GM19397 (cell line): Measurements from ENCODE around the gene GRAMD1A.
"Not testable (repeated sequence)": the region's sequence is repeated elsewhere in the genome, so short reads cannot be mapped to it uniquely, and the experiment has no call there.

Experiments
- ATAC-seq: cut with Tn5 transposase; IDR thresholded peaks from one replicate; pipeline ENCODE4 v1.9.1; 2021; ENCODE audit warnings: mild to moderate bottlenecking, moderate library complexity; ENCODE audit not compliant: unreplicated experiment

GRAMD1A gene

DNA sequence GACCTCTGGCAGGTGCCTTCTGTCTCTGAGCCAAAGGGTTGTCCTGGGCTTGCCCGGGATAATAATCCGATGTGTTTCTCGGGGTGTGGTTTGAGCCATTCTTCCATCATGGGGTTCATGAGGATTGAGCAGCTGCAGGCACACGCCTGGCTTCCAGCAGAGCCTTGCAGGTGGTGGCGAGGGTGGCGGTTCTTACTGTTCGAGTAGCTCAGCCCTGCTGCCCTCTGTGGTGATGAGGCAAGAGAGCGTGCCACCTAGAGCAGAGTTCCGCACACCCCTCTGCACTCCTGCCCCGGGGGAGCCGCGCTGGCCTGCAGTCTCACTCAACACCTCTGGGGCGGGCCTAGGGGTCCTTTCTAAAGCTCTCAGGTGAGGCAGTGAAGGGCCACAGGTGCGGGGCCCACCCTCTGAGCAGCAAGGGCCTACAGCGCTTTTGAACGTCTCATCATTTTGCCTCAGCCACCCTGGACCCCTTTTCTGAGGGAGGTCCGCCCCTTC is 33.9 kb downstream of the GRAMD1A start:
- no peak for ATAC-seq

DNA sequence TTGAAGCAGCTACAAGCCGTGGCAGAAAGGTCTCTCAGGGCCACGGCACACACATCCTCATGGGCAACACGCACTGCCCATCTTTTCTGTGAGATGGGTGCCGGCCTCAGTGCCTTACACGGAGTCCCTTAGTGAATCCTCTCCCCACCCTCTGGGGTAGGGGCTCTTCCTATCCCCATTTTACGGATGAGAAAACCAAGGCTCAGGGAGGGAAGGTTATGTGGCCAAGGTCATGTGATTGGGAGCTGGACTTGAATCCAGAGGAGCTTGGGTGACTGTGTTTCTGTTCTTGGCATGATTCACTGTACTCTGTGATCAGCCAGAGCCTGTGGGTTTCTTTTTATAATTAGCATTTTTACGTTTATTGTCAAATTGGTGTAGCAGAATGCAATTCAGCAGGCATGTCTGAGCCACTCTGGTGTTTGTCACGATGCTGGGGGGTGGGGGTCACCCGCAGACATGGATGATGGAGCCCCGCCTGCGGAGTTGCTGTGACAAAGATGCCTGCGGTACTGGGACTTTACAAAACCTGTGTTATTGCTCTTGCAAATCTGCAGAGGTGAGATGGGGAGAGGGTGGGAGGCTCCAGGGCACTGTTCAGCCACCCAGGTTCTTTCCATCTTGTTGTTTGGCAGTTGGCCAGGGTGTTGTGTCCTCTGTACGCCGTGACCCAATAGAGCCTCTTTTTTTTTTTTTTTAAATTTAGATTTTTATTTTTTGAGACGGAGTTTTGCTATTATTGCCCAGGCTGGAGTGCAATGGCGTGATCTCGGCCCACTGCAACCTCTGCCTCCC is 34.7 kb downstream of the GRAMD1A start:
- ATAC-seq: no peak

- no peak for ATAC-seq
These were observed 37.8 kb downstream of the GRAMD1A start for GRCh38 chr19:35037716-35038622.

- no peak for ATAC-seq
These were observed 38.7 kb downstream of the GRAMD1A start for GRCh38 chr19:35038623-35039512.

- ATAC-seq: no peak
These were observed 40.0 kb downstream of the GRAMD1A start for GRCh38 chr19:35039881-35040825.

- no peak for ATAC-seq
These were observed 40.9 kb downstream of the GRAMD1A start for GRCh38 chr19:35040826-35041547.

- ATAC-seq: no peak
These were observed 41.5 kb downstream of the GRAMD1A start, which contains the start of gene HPN for GRCh38 chr19:35041548-35042055. Gene HPN, plus strand, starts transcription at chr19:35041721. Its CDS starts 786 bp downstream, at chr19:35042507.

- ATAC-seq: no peak
These were observed 42.1 kb downstream of the GRAMD1A start for GRCh38 chr19:35042056-35042730.

- no peak for ATAC-seq
These were observed 43.0 kb downstream of the GRAMD1A start for GRCh38 chr19:35042954-35043604.

DNA sequence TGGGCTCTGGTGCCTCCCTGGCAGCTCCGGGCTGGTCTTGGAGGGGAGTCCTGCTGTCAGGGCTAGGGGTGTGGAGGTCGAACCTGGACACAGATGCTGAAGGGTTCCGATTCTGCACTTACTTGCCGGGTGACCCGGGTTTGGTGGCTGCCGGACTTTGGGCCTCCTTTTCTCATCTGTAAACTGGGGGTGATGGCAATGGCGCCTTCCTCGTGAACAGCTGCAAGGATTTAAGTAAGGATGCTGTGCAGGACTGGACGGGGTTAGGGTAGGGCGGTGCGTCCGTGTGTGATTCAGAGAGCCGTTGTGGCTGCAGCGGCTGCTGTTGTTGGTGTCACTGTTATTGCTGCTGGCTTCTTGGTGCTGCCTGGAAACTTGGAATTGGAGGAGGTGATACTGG is 43.8 kb downstream of the GRAMD1A start:
- no peak for ATAC-seq

DNA sequence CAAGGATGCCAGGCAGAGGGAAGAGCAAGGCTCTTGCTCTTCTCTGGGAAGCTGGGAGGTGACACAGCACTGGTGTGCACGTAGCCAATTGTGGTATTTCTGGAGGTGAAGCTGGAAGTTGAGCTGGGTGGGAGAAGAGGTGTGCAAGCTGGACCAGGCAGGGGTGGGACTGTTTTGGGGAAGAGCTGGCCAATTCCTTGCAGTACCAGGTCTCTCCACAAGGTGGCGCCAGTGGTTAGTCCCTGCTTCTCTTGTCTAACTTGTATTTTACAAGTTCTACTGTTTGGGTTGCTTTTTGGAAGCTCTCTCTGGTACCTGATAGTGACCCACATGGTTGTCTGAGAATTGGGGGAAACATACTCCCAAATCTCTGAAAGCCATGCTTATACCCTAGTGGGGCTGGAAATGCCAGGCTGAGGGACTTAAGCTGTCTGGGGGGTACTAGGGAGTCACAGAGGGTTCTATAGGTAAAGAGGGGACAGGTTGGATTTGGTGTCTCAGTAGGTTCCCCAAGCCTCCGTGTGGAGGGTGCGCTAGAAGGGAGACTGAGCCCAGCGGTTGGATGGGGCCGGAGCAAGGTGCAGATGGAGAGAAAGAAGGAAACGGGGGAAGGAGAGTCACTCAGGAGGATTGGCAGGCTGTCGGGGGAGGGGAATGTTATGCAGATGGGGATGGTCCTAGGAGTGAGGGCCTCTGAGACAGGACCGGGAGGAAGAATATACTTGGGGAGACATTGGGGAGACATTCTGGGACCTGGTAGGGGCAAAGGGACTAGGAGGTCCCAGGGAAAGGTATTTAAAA is 44.4 kb downstream of the GRAMD1A start:
- no peak for ATAC-seq

DNA sequence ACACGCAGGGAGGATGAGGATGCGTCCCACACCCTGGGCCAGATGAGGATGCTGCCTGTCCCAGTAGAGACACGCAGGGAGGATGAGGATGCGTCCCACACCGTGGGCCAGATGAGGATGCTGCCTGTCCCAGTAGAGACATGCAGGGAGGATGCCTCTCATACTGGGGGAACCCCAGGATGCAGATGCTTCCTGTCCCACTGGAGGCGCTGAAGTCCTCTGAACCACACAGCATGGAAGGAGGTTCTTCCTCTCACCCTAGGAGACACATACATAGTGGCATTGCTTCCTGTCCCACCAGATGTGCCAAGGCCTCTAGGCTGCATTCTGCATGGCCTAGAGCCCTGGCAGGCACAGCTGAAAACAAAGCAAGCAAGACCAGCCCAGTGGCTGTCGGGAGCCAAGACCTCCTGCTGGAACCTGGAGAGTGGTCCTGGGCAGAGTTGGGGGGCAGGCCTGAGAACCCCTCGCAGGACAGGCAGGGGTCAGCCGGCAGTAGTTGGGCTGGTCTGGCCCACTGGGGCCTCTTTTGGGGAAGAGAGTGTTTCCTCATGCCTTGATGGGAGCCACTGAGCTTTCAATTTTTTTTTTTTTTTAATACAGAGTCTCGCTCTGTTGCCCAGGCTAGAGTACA is 45.7 kb downstream of the GRAMD1A start:
- peak; percentile 63 for ATAC-seq

GRCh38 chr19:35046461-35046860 is 46.3 kb downstream of the GRAMD1A start:
- no peak for ATAC-seq

GRCh38 chr19:35048911-35049411 is 48.8 kb downstream of the GRAMD1A start:
- ATAC-seq: no peak

DNA sequence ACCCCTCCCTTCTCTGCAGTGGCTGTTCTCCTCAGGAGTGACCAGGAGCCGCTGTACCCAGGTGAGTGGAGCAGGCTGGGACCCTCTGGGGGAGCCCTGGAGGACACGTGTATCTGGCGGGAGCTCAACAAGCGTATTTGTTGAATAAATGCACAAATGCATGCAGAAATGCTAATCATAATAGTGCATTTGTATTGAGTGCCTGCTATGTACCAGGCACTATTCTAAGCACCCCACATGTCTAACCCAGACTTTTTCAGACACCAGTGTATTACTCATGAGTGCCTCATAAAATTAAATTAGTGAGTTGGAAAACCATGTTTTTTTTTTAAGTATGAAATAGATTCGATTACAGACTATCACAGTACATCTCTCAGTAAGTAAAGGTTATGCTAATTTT is 49.3 kb downstream of the GRAMD1A start:
- ATAC-seq: no peak

DNA sequence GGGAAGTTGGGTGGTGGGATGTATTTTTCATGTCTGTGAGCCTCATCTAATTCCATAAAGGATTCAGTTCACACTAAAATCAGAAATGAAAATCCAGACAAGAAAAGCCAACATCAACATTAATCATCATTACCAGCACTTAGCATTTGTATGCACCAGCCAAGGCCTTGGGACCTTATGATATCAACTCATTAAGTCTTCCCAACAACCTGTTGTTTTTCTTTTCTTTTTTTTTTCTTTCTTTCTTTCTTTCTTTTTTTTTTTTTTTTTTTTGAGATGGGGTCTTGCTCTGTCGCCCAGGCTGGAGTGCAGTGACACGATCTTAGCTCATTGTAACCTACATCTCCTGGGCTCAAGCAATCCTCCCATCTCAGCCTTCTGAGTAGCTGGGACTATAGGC is 50.5 kb downstream of the GRAMD1A start:
- ATAC-seq: not testable (repeated sequence)
